Activated CD4-positive, alpha-beta T cell treated with anti-CD3 and anti-CD28 coated beads, Interleukin-2, Interleukin-6, amounts not matched to agents 100 ng/mL and 50 ng/mL, durations not matched to agents 16 hours and 8 hours (primary cell): ENCODE results near the gene ERBB4.
"Not testable (repeated sequence)": the region's sequence is repeated elsewhere in the genome, so short reads cannot be mapped to it uniquely, and the experiment has no call there.

Experiments used
- DNase-seq: peaks from one replicate; pipeline ENCODE4 v3.0.0-alpha.2; 2020

Gene ERBB4

GRCh38 chr2:212288308-212288707 lies 250.3 kb downstream of the ERBB4 start:
- no peak for DNase-seq

GRCh38 chr2:212284166-212284565 lies 254.4 kb downstream of the ERBB4 start:
- no peak for DNase-seq

- DNase-seq, result no peak
Observed at GRCh38 chr2:212282671-212283261, 255.8 kb downstream of the ERBB4 start.

- DNase-seq, result no peak
Observed at GRCh38 chr2:212276813-212277212, 261.8 kb downstream of the ERBB4 start.

- DNase-seq, result no peak
Observed at GRCh38 chr2:212274215-212274614, 264.4 kb downstream of the ERBB4 start.

- DNase-seq, result no peak
Observed at GRCh38 chr2:212271583-212271982, 267.0 kb downstream of the ERBB4 start.

- no peak for DNase-seq
Observed at GRCh38 chr2:212269005-212269404, 269.6 kb downstream of the ERBB4 start.

GRCh38 chr2:212266297-212266696 lies 272.3 kb downstream of the ERBB4 start:
- DNase-seq, result no peak

GRCh38 chr2:212265777-212266176 lies 272.8 kb downstream of the ERBB4 start:
- DNase-seq, result no peak

GRCh38 chr2:212264187-212264586 lies 274.4 kb downstream of the ERBB4 start:
- no peak for DNase-seq

- no peak for DNase-seq
Observed at GRCh38 chr2:212259226-212259625, 279.4 kb downstream of the ERBB4 start.

- no peak for DNase-seq
Observed at GRCh38 chr2:212254339-212254738, 284.3 kb downstream of the ERBB4 start.

- DNase-seq, result no peak
Observed at GRCh38 chr2:212249451-212249850, 289.2 kb downstream of the ERBB4 start.

GRCh38 chr2:212245880-212246279 lies 292.7 kb downstream of the ERBB4 start:
- DNase-seq, result no peak

GRCh38 chr2:212242724-212243123 lies 295.9 kb downstream of the ERBB4 start:
- DNase-seq, result no peak

- not testable (repeated sequence) for DNase-seq
Observed at GRCh38 chr2:212238152-212238551, 300.4 kb downstream of the ERBB4 start.

- no peak for DNase-seq
Observed at GRCh38 chr2:212237350-212238095, 301.1 kb downstream of the ERBB4 start.

- no peak for DNase-seq
Observed at GRCh38 chr2:212228743-212229171, 309.8 kb downstream of the ERBB4 start.

GRCh38 chr2:212227755-212228154 lies 310.8 kb downstream of the ERBB4 start:
- no peak for DNase-seq

- no peak for DNase-seq
Observed at GRCh38 chr2:212226114-212226513, 312.5 kb downstream of the ERBB4 start.

GRCh38 chr2:212223696-212224095 lies 314.9 kb downstream of the ERBB4 start:
- DNase-seq, result no peak

GRCh38 chr2:212213191-212213590 lies 325.4 kb downstream of the ERBB4 start:
- DNase-seq, result peak; percentile 1

- DNase-seq, result no peak
Observed at GRCh38 chr2:212208467-212208866, 330.1 kb downstream of the ERBB4 start.

GRCh38 chr2:212197776-212198175 lies 340.8 kb downstream of the ERBB4 start:
- no peak for DNase-seq

GRCh38 chr2:212195626-212196025 lies 343.0 kb downstream of the ERBB4 start:
- DNase-seq, result no peak
